Activated CD8-positive, alpha-beta memory T cell treated with anti-CD3 and anti-CD28 coated beads, Interleukin-2, amount 50 U/mL, for 4 hours (primary cell): ENCODE measurements around the gene CADPS2.
"Not testable (repeated sequence)": the region's sequence is repeated elsewhere in the genome, so short reads cannot be mapped to it uniquely, and the experiment has no call there.

ENCODE experiments used
- DNase-seq: peaks from one replicate; pipeline ENCODE4 v3.0.0-alpha.2; 2020

CADPS2 gene

GRCh38 chr7:122304319-122304975, 581.8 kb downstream of the CADPS2 start, which contains the start of gene FEZF1:
Gene FEZF1 (minus strand): TSS chr7:122304750. CDS start chr7:122304437, 313 bp downstream.
- DNase-seq: no peak

- no peak for DNase-seq
These were observed 582.5 kb downstream of the CADPS2 start for GRCh38 chr7:122303531-122304318.

GRCh38 chr7:122302761-122303530, 583.3 kb downstream of the CADPS2 start:
- DNase-seq: no peak

- DNase-seq: no peak
These were observed 584.2 kb downstream of the CADPS2 start for GRCh38 chr7:122301858-122302760.

- DNase-seq: no peak
These were observed 585.1 kb downstream of the CADPS2 start for GRCh38 chr7:122300956-122301833.

- DNase-seq: no peak
These were observed 585.9 kb downstream of the CADPS2 start for GRCh38 chr7:122300211-122300932.

GRCh38 chr7:122299624-122300210, 586.5 kb downstream of the CADPS2 start:
- DNase-seq: no peak

- DNase-seq: no peak
These were observed 587.6 kb downstream of the CADPS2 start for GRCh38 chr7:122298618-122299017.

GRCh38 chr7:122298131-122298530, 588.1 kb downstream of the CADPS2 start:
- DNase-seq: no peak

GRCh38 chr7:122291189-122291588, 595.1 kb downstream of the CADPS2 start:
- no peak for DNase-seq

- DNase-seq: no peak
These were observed 595.8 kb downstream of the CADPS2 start for GRCh38 chr7:122290476-122290875.

- DNase-seq: no peak
These were observed 596.8 kb downstream of the CADPS2 start for GRCh38 chr7:122289426-122289825.

GRCh38 chr7:122284608-122285007, 601.7 kb downstream of the CADPS2 start:
- DNase-seq: not testable (repeated sequence)

GRCh38 chr7:122273117-122273516, 613.1 kb downstream of the CADPS2 start:
- no peak for DNase-seq

GRCh38 chr7:122269241-122269640, 617.0 kb downstream of the CADPS2 start:
- no peak for DNase-seq
